Pancreas (tissue), 10 donors: ENCODE measurements around the gene GAB2. TPM values are rescaled to one million over a fixed set of nuclear protein-coding genes. Genes with fewer than 3 reads are reported as not detected.

ENCODE experiments used
- ATAC-seq, 4 donors: fragments of 200-7000 bp; cut with Tn5 transposase; one replicate each; pipeline versions ENCODE4 v1.8.0 to v1.9.1; 2020; ENCODE audit warnings: mild to moderate bottlenecking in 4 of 4, moderate library complexity in 4 of 4
- DNase-seq, 6 donors: peaks; one replicate each; pipeline ENCODE4 v3.0.0-alpha.2; 2020
- FAIRE-seq: peaks from 2 replicates; lab custom pipeline; 2012; peaks lifted over from hg19 to GRCh38; lab: Jason Lieb, UNC
- H3K27ac ChIP-seq, 4 donors: fragments of 200-600 bp; sonication (generic); 1 replicate in 3 of 4; 2 replicates in 1 of 4; pipeline versions ENCODE4 v1.5.0 to v1.8.0; 2020
- H3K27me3 ChIP-seq, 4 donors: fragments of 200-600 bp; one replicate each; pipeline ENCODE4 v1.8.0; 2021
- H3K36me3 ChIP-seq, 3 donors: fragments of 200-600 bp; sonication (generic) in 1 of 3; one replicate each; pipeline versions ENCODE4 v1.5.0 to v1.8.0; 2020 to 2021
- H3K4me1 ChIP-seq, 3 donors: fragments of 200-600 bp; one replicate each; pipeline ENCODE4 v1.8.0; 2021
- H3K4me3 ChIP-seq, 4 donors: fragments of 200-600 bp; sonication (generic) in 2 of 4; one replicate each; pipeline versions ENCODE4 v1.5.0 to v1.8.0; 2020 to 2021
- H3K9me3 ChIP-seq, 4 donors: fragments of 200-600 bp; one replicate each; pipeline ENCODE4 v1.8.0; 2021
- WGBS, 2 donors: extraction: QIAGEN DNeasy Blood & Tissue Kit; methylation state at CpG; one replicate each; pipeline ENCODE4 v1.1.7; 2013; 5-methylcytosine and 5-hydroxymethylcytosine counted together
- intact Hi-C, 3 donors: fragments of 100-400 bp; cut with DNase I; formaldehyde crosslinking; loops; one replicate each; pipeline versions ENCODE4 v1.11.1 to v1.14.2; 2022
- polyA plus RNA-seq, 2 donors: library from polyadenylated mRNA; stranded (reverse); fragments of 200-250 nt; gene quantifications; one replicate each; pipeline ENCODE4 v1.2.3, GENCODE V29; 2013
- total RNA-seq, 6 donors: library from RNA; stranded (reverse); fragmentation: NEBNext Ultra II Directional in 4 of 6; extraction: Animal tissue kit (Norgen Biotek cat#: 25700) in 4 of 6; gene quantifications; one replicate each; pipeline versions ENCODE4 v1.2.1 to v1.2.4, GENCODE V29; 2021 to 2023
- TF ChIP-seq, protein P1 (sequence below), 4 donors: fragments of 200-600 bp; sonication (generic) in 3 of 4; IDR thresholded peaks; one replicate each; pipeline versions ENCODE4 v1.5.0 to v1.8.0; 2021; ENCODE audit warnings: antibody characterized with exemption in 4 of 4
- donor health status: healthy with polysubstance abuse.
- donor health status: DM: no; HTN: no; CAD: no; lungs with moderate emphysema.
- donor health status: DM: no; HTN: no; CAD: no.
- donor health status: control.
- donor health status: control.
- donor health status: Bipolar disorder and iron deficiency.
- donor health status: DM: yes; HTN: yes; CAD: no.
- donor health status: DM: no; HTN: no; CAD: no.
- donor health status: DM: no; HTN: no; CAD: no.
- donor health status: DM: yes; HTN: yes; CAD: no.

The GAB2 gene
- total and polyA plus RNA-seq, 8 donors, result 3.1 to 17.8 (median 9.4) TPM

DNA sequence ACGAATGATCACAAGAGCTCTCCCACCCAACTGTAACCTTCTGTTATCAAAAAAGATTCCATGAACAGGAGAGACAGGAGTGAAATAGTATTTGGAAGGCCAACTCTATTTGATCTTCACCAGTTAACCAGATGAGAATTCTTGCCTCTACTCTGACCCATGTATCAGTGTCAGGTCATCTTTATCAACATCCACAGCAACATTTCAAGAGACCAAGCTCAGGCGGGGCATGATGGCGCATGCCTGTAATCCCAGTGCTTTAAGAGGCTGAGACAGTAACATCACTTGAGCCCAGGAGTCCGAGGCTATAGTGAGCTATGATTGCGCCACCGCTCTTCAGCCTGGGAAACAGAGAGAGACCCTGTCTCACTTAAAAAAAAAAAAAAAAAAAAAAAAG is 62.3 kb downstream of the GAB2 start:
- TF ChIP-seq, protein P1, sequence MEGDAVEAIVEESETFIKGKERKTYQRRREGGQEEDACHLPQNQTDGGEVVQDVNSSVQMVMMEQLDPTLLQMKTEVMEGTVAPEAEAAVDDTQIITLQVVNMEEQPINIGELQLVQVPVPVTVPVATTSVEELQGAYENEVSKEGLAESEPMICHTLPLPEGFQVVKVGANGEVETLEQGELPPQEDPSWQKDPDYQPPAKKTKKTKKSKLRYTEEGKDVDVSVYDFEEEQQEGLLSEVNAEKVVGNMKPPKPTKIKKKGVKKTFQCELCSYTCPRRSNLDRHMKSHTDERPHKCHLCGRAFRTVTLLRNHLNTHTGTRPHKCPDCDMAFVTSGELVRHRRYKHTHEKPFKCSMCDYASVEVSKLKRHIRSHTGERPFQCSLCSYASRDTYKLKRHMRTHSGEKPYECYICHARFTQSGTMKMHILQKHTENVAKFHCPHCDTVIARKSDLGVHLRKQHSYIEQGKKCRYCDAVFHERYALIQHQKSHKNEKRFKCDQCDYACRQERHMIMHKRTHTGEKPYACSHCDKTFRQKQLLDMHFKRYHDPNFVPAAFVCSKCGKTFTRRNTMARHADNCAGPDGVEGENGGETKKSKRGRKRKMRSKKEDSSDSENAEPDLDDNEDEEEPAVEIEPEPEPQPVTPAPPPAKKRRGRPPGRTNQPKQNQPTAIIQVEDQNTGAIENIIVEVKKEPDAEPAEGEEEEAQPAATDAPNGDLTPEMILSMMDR (IDR thresholded peaks at IDR 0.05), result no peak
- H3K27me3 ChIP-seq, result no peaks in the 10 kb centered on the region
- intact Hi-C loops, result no loop called here
- 96 to 97% methylated on average over 6 of the region's 6 CpGs for WGBS, 2 donors
- no peaks in the 10 kb centered on the region for H3K9me3 ChIP-seq
- no peak for ATAC-seq
- no peaks in the 10 kb centered on the region for H3K36me3 ChIP-seq
- H3K4me1 ChIP-seq, result peaks cover 0 to 1% (median 0%) of the 10 kb centered on the region in 3 donors
- no peak overlapping the region for H3K4me3 ChIP-seq
- no peak overlapping the region for H3K27ac ChIP-seq
- DNase-seq, result no peak
- FAIRE-seq, result no peak

DNA sequence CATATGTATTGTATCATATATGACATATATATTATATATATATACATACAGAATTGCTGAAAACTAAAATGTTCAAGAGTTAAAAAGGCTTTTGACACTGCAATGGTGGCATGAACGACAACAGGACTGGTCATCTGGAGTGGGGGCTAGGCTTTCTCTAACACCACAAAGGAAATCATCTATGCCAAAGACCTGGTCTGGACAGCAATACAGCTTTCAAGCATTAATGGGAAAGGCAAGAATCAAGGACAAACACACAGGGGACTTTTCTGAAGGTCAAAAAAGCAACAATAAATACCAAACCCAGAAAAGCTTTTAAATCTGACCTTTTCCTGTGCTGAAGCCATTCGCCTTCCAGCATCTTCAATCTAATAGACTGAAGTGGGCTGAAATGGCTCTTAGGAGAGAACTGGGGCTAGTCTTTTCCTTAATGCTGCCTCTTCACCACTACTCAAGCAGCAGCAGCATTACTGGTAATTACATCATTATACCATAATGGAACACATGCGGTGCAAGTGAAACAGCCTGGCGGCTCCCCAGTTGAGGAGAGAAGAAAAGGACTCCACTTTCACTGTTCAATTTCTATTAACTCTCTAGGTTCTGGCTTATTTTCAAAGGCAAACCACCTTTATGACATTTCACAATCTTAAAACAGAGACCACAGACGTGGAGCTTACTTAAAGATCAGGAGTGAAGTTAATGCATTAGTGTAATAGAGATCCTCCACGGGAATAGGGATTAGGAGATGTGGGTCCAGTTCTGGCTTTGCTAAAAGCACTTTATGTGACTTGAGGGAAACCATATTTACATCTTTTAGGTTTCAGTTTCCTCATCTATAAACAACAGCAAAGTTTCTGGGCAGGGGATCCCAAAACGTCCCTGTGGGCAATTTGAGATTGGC is 63.0 kb downstream of the GAB2 start:
- TF ChIP-seq, protein P1 (IDR thresholded peaks at IDR 0.05), result no peak

DNA sequence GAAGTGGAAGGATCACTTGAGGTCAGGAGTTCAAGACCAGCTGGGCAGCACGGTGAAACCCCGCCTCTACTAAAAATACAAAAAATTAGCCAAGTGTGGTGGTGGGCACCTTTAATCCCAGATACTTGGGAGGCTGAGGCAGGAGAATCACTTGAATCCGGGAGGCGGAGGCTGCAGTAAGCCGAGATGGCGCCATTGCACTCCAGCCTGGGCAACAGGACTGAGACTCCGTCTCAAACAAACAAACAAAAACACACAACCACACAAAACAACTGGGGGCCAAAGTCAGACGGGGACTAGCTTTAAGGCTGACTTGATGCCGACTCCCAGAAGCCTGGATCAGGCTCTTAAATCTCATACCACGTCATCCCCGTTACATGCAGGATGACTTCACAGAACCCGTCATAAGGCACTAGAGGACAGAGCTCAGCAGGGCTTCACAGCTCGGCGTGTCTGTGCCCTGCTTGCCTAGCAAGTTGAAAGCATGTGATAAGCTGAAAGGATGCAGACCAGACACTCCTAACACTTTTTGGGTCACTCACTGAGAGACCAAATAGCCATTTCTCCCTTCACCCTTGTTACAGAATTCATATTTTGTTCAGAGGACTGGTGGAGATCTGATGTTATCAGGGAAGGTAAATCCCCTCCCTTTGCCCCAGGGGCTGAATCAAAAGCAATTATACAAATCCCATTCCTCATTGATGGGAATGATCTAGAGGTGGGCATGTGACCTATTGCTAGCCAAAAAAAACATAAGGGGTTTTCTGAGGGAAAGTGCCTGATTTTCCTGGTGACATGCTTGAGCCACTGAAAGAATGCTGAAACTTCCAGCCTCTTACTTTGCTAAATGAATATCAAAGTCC is 65.4 kb downstream of the GAB2 start:
- H3K27ac ChIP-seq, result peak overlapping the region in 2 of 4 donors; percentile 38 to 72
- no peak overlapping the region for H3K4me3 ChIP-seq
- 93 to 95% methylated on average over 14 of the region's 14 CpGs for WGBS, 2 donors
- H3K9me3 ChIP-seq, result no peaks in the 10 kb centered on the region
- H3K4me1 ChIP-seq, result peaks cover 0 to 9% (median 4%) of the 10 kb centered on the region in 3 donors
- no peaks in the 10 kb centered on the region for H3K36me3 ChIP-seq
- TF ChIP-seq, protein P1 (IDR thresholded peaks at IDR 0.05), result no peak
- ATAC-seq, result no peak
- FAIRE-seq, result no peak
- intact Hi-C loops, result no loop called here
- no peaks in the 10 kb centered on the region for H3K27me3 ChIP-seq
- no peak for DNase-seq

More for the DNA sequence above, 63.0 kb downstream of the GAB2 start:
- FAIRE-seq (no peak), DNase-seq (no peak), ATAC-seq (no peak)
- H3K27me3 ChIP-seq, result no peaks in the 10 kb centered on the region
- no peak overlapping the region for H3K27ac ChIP-seq
- H3K36me3 ChIP-seq, result no peaks in the 10 kb centered on the region
- no peaks in the 10 kb centered on the region for H3K9me3 ChIP-seq
- intact Hi-C loops, result no loop called here
- no peak overlapping the region for H3K4me3 ChIP-seq
- 81 to 83% methylated on average over 7 of the region's 7 CpGs for WGBS, 2 donors
- peaks cover 0 to 3% (median 0%) of the 10 kb centered on the region in 3 donors for H3K4me1 ChIP-seq

DNA sequence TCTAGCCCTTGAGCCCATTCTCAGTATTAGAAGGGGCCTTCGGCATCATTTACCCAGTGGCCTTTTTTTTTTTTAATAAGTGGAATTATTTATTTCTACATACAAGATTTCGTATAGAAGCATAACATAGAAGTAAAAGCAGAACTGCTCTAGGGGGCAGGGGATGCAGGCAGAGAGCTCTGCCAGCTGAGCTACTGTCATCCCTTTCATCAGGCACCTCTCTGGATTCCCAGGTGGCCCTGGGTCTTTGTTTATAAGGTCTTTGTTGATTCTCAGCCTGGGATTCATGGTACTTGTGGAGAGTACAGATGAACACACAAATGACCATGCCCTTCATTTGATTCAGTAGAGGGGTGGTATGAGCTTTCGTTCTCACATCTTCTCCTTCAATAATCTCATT is 66.4 kb downstream of the GAB2 start:
- FAIRE-seq (no peak), DNase-seq (no peak), ATAC-seq (peak in 1 of 4 donors; percentile 11)
- WGBS, 2 donors, result 82 to 88% methylated on average over 3 of the region's 3 CpGs
- Histone ChIP-seq H3K36me3 (no peaks in the 10 kb centered on the region), H3K4me3 (no peak overlapping the region), H3K27ac (peak overlapping the region in 2 of 4 donors; percentile 72 to 74), H3K9me3 (no peaks in the 10 kb centered on the region), H3K27me3 (no peaks in the 10 kb centered on the region), H3K4me1 (peaks cover 0 to 9% (median 4%) of the 10 kb centered on the region in 3 donors)
- TF ChIP-seq, protein P1 (IDR thresholded peaks at IDR 0.05), result no peak
- intact Hi-C loops, result no loop called here
